Neural progenitor cell (in vitro differentiated cells): ENCODE data around the gene RPAP2. TPM values are rescaled to one million over a fixed set of nuclear protein-coding genes. Genes with fewer than 3 reads are reported as not detected.

ENCODE experiments used
- DNase-seq: peaks from one replicate; pipeline ENCODE4 v3.0.0-alpha.2; 2016; ENCODE audit warnings: low spot score
- H2AFZ ChIP-seq: fragments of 200-600 bp; sonication (generic); replicated peaks from 2 replicates; pipeline ENCODE4 v1.6.1; 2016; ENCODE audit warnings: antibody characterized with exemption
- H3F3A ChIP-seq: fragments of 200-600 bp; sonication (generic); 2 replicates; pipeline ENCODE4 v1.6.1; 2016; ENCODE audit warnings: antibody characterized with exemption, low read depth
- H3K27ac ChIP-seq: fragments of 200-600 bp; sonication (generic); 2 replicates; pipeline ENCODE4 v1.5.1; 2016; ENCODE audit warnings: mild to moderate bottlenecking
- H3K27me3 ChIP-seq: fragments of 200-600 bp; sonication (generic); 2 replicates; pipeline ENCODE4 v1.6.1; 2016; ENCODE audit warnings: mild to moderate bottlenecking, moderate library complexity
- H3K36me3 ChIP-seq: fragments of 200-600 bp; sonication (generic); 2 replicates; pipeline ENCODE4 v1.5.1; 2016
- H3K4me1 ChIP-seq: fragments of 200-600 bp; sonication (generic); 2 replicates; pipeline ENCODE4 v1.6.1; 2016; ENCODE audit warnings: mixed run types
- H3K4me2 ChIP-seq: fragments of 200-600 bp; sonication (generic); 2 replicates; pipeline ENCODE4 v1.6.1; 2016
- H3K4me3 ChIP-seq: fragments of 200-600 bp; sonication (generic); 2 replicates; pipeline ENCODE4 v1.5.1; 2016
- H3K79me2 ChIP-seq: fragments of 200-600 bp; sonication (generic); 2 replicates; pipeline ENCODE4 v1.6.1; 2016; ENCODE audit warnings: low read depth
- H3K9ac ChIP-seq: fragments of 200-600 bp; sonication (generic); 2 replicates; pipeline ENCODE4 v1.6.1; 2016
- H3K9me3 ChIP-seq: fragments of 200-600 bp; sonication (generic); 2 replicates; pipeline ENCODE4 v1.5.1; 2016; ENCODE audit warnings: low read depth
- H4K20me1 ChIP-seq: fragments of 200-600 bp; sonication (generic); 2 replicates; pipeline ENCODE4 v1.6.1; 2016; ENCODE audit warnings: low read depth
- H3K27ac Mint-ChIP-seq: 3 replicates; pipeline ENCODE4 v1.8.0; 2021; ENCODE audit warnings: mixed read lengths
- H3K27me3 Mint-ChIP-seq: 2 replicates; pipeline ENCODE4 v1.8.0; 2022; ENCODE audit warnings: low read depth, mild to moderate bottlenecking, inconsistent platforms, moderate library complexity, mixed read lengths; ENCODE audit not compliant: insufficient read depth
- H3K36me3 Mint-ChIP-seq: 3 replicates; pipeline ENCODE4 v1.8.0; 2021; ENCODE audit warnings: mixed read lengths
- H3K4me1 Mint-ChIP-seq: 3 replicates; pipeline ENCODE4 v1.8.0; 2021; ENCODE audit warnings: mixed read lengths
- H3K4me3 Mint-ChIP-seq: 3 replicates; pipeline ENCODE4 v1.8.0; 2021; ENCODE audit warnings: mild to moderate bottlenecking, moderate library complexity, mixed read lengths
- H3K9me3 Mint-ChIP-seq: 3 replicates; pipeline ENCODE4 v1.8.0; 2020; ENCODE audit warnings: mixed read lengths
- EZH2 ChIP-seq: fragments of 200-600 bp; sonication (generic); IDR thresholded peaks from 2 replicates; pipeline ENCODE4 v1.6.1; 2017; ENCODE audit warnings: antibody characterized with exemption, mild to moderate bottlenecking, moderate library complexity
- EZH2phosphoT487 ChIP-seq: fragments of 200-600 bp; sonication (generic); IDR thresholded peaks from 2 replicates; pipeline ENCODE4 v1.6.1; 2017; ENCODE audit warnings: antibody characterized with exemption
- total RNA-seq: library from RNA; depleted of rRNA; stranded (reverse); fragments of >200 nt; gene quantifications from 2 replicates; pipeline ENCODE4 v1.2.3, GENCODE V29; 2015; ENCODE audit warnings: low replicate concordance
- TF ChIP-seq, protein P1 (sequence below): fragments of 200-600 bp; sonication (generic); IDR thresholded peaks from 2 replicates; pipeline ENCODE4 v1.5.1; 2017; ENCODE audit warnings: antibody characterized with exemption, mild to moderate bottlenecking

The RPAP2 gene
- total RNA-seq, 1 donor from 2014 or later, result 36.3 TPM

DNA sequence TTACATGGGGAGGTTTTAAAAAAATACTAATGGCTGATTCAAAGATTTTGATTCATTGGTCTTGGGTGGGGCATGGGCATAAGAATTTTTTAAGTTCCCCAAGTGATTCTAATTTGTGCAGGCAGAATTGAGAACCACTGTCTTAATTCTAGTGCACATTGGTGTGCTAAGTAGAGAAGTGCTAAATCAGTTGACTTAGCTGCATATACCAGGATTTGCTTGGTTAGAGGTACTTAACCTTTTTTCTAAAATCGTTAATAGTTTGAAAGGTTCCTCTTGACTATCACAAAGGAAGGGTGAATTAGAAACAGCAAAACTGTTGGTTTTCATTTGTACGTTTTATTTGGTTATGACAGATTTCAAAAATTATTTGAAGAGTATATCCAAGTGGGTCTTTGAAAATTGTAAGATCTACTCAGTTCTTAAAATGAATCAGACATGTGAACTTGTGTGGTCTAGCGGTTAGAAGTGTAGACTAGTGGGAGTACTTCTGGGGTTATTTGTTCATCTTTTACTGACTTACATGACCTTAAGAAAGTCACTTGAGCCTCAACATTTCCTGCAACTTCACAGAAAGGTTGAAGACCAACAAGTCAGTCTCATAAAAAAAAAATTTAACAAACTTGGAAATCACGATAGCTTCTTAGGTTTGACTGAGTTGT lies 66.7 kb downstream of the RPAP2 start:
- Mint-ChIP-seq H3K9me3 (no peaks in the 10 kb centered on the region), H3K4me3 (no peak overlapping the region), H3K4me1 (no peaks in the 10 kb centered on the region), H3K27me3 (no peaks in the 10 kb centered on the region), H3K27ac (no peak overlapping the region), H3K36me3 (peaks cover 12% of the 10 kb centered on the region)
- H3K36me3 ChIP-seq, result no peaks in the 10 kb centered on the region
- no peak overlapping the region for H2AFZ ChIP-seq
- no peaks in the 10 kb centered on the region for H3K9me3 ChIP-seq
- no peaks in the 10 kb centered on the region for H3K79me2 ChIP-seq
- no peak for DNase-seq
- H3K27me3 ChIP-seq, result no peaks in the 10 kb centered on the region
- H4K20me1 ChIP-seq, result no peaks in the 10 kb centered on the region
- H3K4me2 ChIP-seq, result no peak overlapping the region
- H3K4me1 ChIP-seq, result no peaks in the 10 kb centered on the region
- no peak overlapping the region for H3K9ac ChIP-seq
- H3K4me3 ChIP-seq, result no peak overlapping the region
- no peaks in the 10 kb centered on the region for H3F3A ChIP-seq
- TF ChIP-seq EZH2 (no peak), EZH2phosphoT487 (no peak)
- TF ChIP-seq, protein P1, sequence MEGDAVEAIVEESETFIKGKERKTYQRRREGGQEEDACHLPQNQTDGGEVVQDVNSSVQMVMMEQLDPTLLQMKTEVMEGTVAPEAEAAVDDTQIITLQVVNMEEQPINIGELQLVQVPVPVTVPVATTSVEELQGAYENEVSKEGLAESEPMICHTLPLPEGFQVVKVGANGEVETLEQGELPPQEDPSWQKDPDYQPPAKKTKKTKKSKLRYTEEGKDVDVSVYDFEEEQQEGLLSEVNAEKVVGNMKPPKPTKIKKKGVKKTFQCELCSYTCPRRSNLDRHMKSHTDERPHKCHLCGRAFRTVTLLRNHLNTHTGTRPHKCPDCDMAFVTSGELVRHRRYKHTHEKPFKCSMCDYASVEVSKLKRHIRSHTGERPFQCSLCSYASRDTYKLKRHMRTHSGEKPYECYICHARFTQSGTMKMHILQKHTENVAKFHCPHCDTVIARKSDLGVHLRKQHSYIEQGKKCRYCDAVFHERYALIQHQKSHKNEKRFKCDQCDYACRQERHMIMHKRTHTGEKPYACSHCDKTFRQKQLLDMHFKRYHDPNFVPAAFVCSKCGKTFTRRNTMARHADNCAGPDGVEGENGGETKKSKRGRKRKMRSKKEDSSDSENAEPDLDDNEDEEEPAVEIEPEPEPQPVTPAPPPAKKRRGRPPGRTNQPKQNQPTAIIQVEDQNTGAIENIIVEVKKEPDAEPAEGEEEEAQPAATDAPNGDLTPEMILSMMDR, result no peak
- no peak overlapping the region for H3K27ac ChIP-seq

DNA sequence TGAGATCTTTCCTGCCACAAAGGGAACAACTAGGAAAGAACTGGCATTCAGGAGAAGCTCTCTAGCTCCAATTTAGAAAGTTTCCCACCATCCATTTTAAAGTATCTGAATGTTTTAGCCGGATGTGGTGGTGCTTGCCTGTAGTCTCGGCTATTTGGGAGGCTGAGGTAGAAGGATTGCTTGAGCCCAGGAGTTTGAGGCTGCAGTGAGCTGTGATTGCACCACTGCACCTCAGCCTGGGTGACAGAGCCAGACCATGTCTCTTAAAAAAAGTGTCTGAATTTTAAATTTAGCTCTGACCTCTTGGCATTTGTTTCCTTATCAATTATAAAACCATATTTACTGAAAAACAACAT lies 67.2 kb downstream of the RPAP2 start:
- H3K9me3 ChIP-seq, result no peaks in the 10 kb centered on the region
- H4K20me1 ChIP-seq, result no peaks in the 10 kb centered on the region
- no peaks in the 10 kb centered on the region for H3K79me2 ChIP-seq
- no peaks in the 10 kb centered on the region for H3K36me3 ChIP-seq
- H3K4me1 ChIP-seq, result no peaks in the 10 kb centered on the region
- no peaks in the 10 kb centered on the region for H3F3A ChIP-seq
- H3K4me3 ChIP-seq, result no peak overlapping the region
- Mint-ChIP-seq H3K4me1 (no peaks in the 10 kb centered on the region), H3K27ac (no peak overlapping the region), H3K27me3 (no peaks in the 10 kb centered on the region), H3K9me3 (no peaks in the 10 kb centered on the region), H3K36me3 (peaks cover 12% of the 10 kb centered on the region), H3K4me3 (no peak overlapping the region)
- no peak overlapping the region for H3K4me2 ChIP-seq
- no peaks in the 10 kb centered on the region for H3K27me3 ChIP-seq
- DNase-seq, result no peak
- no peak overlapping the region for H2AFZ ChIP-seq
- no peak for TF ChIP-seq EZH2phosphoT487
- TF ChIP-seq, protein P1, result no peak
- no peak overlapping the region for H3K27ac ChIP-seq
- H3K9ac ChIP-seq, result no peak overlapping the region

DNA sequence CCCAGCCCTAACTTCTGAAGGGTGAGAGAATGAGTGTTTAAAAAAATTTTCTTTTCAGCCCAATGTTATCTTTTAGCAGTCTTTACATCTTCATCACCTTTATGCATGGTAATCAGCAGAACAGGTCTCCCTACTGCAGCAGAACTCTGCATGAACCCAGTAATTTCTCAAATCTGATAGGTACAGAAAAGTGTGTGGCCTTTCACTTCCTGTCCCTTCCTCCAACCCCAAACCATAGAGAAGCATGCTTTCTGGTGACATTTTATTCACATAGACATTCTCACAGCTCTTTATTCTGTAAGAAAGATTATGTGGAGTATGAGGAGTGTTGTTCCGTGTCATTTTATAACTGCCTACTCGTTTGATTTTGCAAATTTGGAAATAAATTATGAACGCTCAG lies 68.6 kb downstream of the RPAP2 start:
- DNase-seq, result no peak
- H3F3A ChIP-seq, result peaks cover 8% of the 10 kb centered on the region
- no peak overlapping the region for H3K27ac ChIP-seq
- no peak overlapping the region for H3K9ac ChIP-seq
- H3K79me2 ChIP-seq, result no peaks in the 10 kb centered on the region
- H3K9me3 ChIP-seq, result no peaks in the 10 kb centered on the region
- H3K4me2 ChIP-seq, result no peak overlapping the region
- Mint-ChIP-seq H3K4me1 (peaks cover 7% of the 10 kb centered on the region), H3K9me3 (no peaks in the 10 kb centered on the region), H3K27me3 (peaks cover 4% of the 10 kb centered on the region), H3K36me3 (peaks cover 14% of the 10 kb centered on the region), H3K4me3 (no peak overlapping the region), H3K27ac (no peak overlapping the region)
- no peaks in the 10 kb centered on the region for H3K27me3 ChIP-seq
- TF ChIP-seq EZH2, result no peak
- no peak for TF ChIP-seq EZH2phosphoT487
- TF ChIP-seq, protein P1, result no peak
- H2AFZ ChIP-seq, result no peak overlapping the region
- H3K4me1 ChIP-seq, result peaks cover 8% of the 10 kb centered on the region
- H3K36me3 ChIP-seq, result no peaks in the 10 kb centered on the region
- H4K20me1 ChIP-seq, result no peaks in the 10 kb centered on the region
- no peak overlapping the region for H3K4me3 ChIP-seq
